AG04449 (cell line): ENCODE measurements around the gene GSTK1.

Experiments used
- CTCF ChIA-PET: fragments of 350-600 bp; formaldehyde crosslinking; extraction: SDS; loops from one replicate; lab custom pipeline; 2021; ENCODE audit warnings: antibody characterized with exemption; lab: Yijun Ruan, JAX
- POLR2A ChIA-PET: fragments of 400-600, 350-600 bp; formaldehyde crosslinking; extraction: SDS; loops from one replicate; lab custom pipeline; 2020; ENCODE audit warnings: antibody characterized with exemption, inconsistent platforms; lab: Yijun Ruan, JAX
- DNase-seq: peaks from one replicate; pipeline ENCODE4 v3.0.0-alpha.2; 2010; ENCODE audit warnings: low read depth, low spot score
- H3K4me3 ChIP-seq: 2 replicates; pipeline ENCODE4 v1.5.1; 2011; ENCODE audit warnings: low read depth, mild to moderate bottlenecking, control low read depth, low read length
- TF ChIP-seq, protein P1 (sequence below): IDR thresholded peaks from one replicate; pipeline ENCODE4 v1.5.1; 2011; ENCODE audit warnings: mild to moderate bottlenecking, moderate library complexity, low read length, control low read depth, inconsistent platforms; ENCODE audit not compliant: insufficient read depth; ENCODE audit errors: missing control alignments

The GSTK1 gene

DNA sequence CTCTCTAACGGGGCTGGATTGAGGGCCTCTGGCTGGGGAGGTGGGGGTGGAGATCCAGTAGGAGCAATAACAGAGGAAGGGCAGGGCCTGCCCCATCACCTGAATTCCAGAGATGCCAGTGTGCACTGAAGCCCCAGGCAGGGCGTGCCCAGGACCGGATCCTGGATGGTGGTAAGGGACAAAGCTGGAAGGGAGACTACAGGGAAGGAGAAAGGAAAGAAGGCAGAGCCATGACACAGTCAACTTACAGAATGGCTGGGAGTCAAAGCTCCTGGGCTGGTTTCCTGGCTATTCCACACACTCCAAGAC, 22.2 kb downstream of the GSTK1 start:
- H3K4me3 ChIP-seq, result no peak overlapping the region
- ChIA-PET POLR2A (no interaction called here), CTCF (interaction anchor here (1.9 kb wide), 1 partner anchor 132 kb away, joined by 5 read pairs; no protein-coding TSS in a partner anchor)
- no peak for DNase-seq
- TF ChIP-seq, protein P1, sequence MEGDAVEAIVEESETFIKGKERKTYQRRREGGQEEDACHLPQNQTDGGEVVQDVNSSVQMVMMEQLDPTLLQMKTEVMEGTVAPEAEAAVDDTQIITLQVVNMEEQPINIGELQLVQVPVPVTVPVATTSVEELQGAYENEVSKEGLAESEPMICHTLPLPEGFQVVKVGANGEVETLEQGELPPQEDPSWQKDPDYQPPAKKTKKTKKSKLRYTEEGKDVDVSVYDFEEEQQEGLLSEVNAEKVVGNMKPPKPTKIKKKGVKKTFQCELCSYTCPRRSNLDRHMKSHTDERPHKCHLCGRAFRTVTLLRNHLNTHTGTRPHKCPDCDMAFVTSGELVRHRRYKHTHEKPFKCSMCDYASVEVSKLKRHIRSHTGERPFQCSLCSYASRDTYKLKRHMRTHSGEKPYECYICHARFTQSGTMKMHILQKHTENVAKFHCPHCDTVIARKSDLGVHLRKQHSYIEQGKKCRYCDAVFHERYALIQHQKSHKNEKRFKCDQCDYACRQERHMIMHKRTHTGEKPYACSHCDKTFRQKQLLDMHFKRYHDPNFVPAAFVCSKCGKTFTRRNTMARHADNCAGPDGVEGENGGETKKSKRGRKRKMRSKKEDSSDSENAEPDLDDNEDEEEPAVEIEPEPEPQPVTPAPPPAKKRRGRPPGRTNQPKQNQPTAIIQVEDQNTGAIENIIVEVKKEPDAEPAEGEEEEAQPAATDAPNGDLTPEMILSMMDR, result no peak

DNA sequence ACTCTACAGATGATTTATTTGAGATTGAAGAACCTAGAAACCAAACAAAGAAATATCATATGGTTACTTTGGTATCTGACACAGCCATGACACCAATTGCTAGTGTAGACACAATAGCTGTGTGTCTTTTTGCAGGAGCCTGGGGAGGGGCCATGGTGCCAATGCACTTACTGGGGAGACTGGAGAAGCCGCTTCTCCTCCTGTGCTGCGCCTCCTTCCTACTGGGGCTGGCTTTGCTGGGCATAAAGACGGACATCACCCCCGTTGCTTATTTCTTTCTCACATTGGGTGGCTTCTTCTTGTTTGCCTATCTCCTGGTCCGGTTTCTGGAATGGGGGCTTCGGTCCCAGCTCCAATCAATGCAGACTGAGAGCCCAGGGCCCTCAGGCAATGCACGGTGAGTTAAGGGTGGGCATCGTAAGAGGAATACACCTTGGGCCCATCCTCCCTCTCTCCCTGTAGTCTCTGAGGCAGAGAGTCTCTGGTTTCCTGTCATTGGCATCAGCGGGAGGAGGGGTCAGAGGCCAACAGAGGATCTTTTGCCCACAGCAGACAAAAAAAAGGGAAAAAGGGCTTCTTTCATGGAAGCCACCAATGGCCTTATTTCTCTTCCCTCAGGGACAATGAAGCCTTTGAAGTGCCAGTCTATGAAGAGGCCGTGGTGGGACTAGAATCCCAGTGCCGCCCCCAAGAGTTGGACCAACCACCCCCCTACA, 22.7 kb downstream of the GSTK1 start:
- DNase-seq, result no peak
- H3K4me3 ChIP-seq, result no peak overlapping the region
- TF ChIP-seq, protein P1, result no peak
- CTCF ChIA-PET, result interaction anchor here (0.7 to 1.9 kb wide), 2 partner anchors 131 to 274 kb away, joined by 3 to 5 read pairs; no protein-coding TSS in a partner anchor
- POLR2A ChIA-PET, result no interaction called here

DNA sequence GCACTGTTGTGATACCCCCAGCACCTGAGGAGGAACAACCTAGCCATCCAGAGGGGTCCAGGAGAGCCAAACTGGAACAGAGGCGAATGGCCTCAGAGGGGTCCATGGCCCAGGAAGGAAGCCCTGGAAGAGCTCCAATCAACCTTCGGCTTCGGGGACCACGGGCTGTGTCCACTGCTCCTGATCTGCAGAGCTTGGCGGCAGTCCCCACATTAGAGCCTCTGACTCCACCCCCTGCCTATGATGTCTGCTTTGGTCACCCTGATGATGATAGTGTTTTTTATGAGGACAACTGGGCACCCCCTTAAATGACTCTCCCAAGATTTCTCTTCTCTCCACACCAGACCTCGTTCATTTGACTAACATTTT, 23.3 kb downstream of the GSTK1 start:
- TF ChIP-seq, protein P1, result no peak
- CTCF ChIA-PET, result interaction anchor here (0.7 to 1.9 kb wide), 4 partner anchors 13 to 274 kb away, joined by 3 to 5 read pairs (median 4); no protein-coding TSS in a partner anchor
- POLR2A ChIA-PET, result no interaction called here

DNA sequence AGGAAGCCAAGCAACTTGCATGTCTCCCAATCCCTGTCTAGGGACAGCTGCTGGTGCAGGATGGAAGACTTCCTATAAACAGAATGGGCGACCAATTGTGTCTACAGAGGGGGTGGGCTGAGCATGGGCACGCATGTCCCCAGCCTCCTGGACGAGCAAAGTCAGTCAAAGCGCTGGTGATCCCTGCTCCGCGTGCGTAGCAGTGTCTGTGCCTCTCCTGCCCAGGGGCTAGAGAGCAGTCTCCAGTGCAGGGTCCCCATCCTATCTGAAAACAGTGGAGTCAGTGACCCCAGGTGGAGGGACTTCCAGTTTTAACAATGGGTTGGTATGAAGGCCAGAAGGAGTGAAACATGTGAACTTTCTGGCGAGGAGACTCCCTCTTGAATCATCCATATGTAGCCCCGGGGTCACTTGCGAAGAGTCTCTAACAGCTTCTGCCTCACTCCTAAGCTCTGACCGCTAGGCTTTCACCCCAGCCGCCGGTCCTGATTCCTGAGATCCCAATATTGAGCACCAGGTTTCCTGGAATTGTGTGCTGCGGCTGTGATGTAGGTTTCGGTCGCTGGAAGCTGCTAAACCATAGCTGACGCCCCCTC, 24.2 kb downstream of the GSTK1 start:
- peak overlapping the region; percentile 50 for H3K4me3 ChIP-seq
- ChIA-PET CTCF (interaction anchor here (0.8 to 1.7 kb wide), 9 partner anchors 8 to 209 kb away, joined by 3 to 12 read pairs (median 3); partner anchors contain the start of gene GSTK1), POLR2A (interaction anchor here (0.5 to 1.5 kb wide), 6 partner anchors 10 to 96 kb away, joined by 3 to 8 read pairs (median 4); partner anchors contain the start of genes GSTK1 and ZYX)
- DNase-seq, result no peak
- TF ChIP-seq, protein P1, result no peak

More for the DNA sequence above, 23.3 kb downstream of the GSTK1 start:
- no peak overlapping the region for H3K4me3 ChIP-seq
- no peak for DNase-seq

DNA sequence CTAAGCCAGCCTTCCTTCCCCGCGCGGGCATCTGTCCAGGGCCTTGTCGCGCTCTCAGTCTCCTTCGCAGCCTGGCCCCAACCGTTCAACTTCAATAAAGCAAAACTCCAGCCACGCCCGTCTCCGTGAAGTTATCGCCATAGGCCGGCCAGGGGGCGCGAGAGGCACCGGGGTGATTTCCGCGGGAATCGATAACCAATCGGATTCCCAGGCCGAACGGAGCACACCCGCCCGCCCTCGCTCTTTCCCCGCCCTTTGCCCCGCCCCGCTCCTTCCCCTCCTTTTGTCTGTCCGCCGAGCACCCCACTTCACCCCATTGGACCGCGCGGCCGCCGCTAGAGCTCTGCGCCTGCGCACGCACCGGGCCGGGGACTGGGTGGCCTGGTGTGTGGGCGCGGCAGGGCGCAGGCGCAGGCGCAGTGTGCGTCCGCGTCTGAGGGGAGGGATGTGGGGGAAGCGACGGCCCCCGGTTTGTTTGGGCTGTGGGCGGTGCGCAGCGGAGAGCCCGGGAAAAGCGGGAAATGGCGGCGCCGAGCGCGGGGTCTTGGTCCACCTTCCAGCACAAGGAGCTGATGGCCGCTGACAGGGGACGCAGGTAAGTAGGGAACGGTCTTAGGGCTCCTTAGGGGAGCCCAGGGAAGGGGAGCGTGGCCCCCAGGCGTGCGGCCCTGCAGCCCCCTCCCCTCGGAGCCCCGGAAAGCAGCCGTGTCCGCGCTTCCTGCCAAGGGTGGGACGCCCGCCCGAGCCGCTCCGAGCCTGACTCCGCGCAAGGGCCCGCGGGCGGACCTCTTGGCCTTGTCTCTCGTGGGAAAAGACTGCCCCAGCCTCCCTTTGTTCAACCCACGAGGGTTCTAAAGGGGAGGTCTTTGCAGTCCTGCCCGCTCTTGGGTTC, 24.9 kb downstream of the GSTK1 start, which contains the start of gene CASP2:
CASP2 (plus strand) TSS at position 417 of the 892 bp plus-strand sequence; CDS start at position 522, 105 bp downstream.
- peak within 1 kb of the TSS; percentile 88 for H3K4me3 ChIP-seq
- peak; percentile 63 for DNase-seq
- ChIA-PET CTCF (interaction anchor here (0.8 to 1.7 kb wide), 7 partner anchors 9 to 208 kb away, joined by 3 to 12 read pairs (median 4); no protein-coding TSS in a partner anchor), POLR2A (interaction anchor here (0.5 to 1.5 kb wide), 6 partner anchors 9 to 96 kb away, joined by 3 to 8 read pairs (median 4); partner anchors contain the start of genes GSTK1 and ZYX)
- TF ChIP-seq, protein P1, result peak; percentile 48
